ENCODE results near the gene TMEM235.

Gene TMEM235

DNA sequence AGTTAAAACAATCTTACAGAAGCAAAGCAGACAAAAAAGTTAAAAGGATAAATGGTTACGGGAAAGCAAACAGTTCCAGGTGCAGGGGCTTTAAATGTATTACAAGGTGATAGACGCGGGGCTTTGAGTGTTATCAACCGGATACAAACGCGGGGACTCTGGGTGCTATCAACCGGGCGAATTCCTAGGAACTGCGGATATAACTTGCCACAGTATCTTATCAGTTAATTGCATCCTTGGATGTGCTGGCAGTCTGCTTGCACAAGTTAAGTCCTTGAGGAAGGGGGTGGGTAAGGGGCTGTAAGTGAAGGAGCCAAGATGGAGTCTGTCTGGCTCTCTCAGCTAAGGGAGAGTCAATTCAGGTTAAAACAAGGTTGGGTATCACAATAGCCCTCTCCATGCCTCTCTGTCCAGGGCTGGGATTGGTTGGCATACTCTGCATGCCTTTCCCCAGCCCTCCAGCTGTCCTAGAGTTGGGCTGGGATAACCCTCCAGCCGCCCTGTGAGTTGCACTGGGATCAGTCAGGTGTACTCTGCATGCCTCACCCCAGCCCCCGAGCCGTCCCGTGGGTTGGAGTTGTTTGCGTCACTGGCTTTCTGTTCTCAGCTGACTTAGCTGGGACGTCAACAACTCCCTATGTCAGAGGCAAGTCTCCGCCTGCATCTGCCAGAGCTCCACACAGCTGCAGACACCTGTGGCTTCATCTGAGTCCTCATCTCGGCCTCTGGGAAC, 40.9 kb downstream of the TMEM235 start:
- DNase-seq (ENCODE audit: low spot score): no peak

GRCh38 chr17:78272914-78273258, 41.5 kb downstream of the TMEM235 start:
- no peak for DNase-seq (ENCODE audit: low spot score)

DNA sequence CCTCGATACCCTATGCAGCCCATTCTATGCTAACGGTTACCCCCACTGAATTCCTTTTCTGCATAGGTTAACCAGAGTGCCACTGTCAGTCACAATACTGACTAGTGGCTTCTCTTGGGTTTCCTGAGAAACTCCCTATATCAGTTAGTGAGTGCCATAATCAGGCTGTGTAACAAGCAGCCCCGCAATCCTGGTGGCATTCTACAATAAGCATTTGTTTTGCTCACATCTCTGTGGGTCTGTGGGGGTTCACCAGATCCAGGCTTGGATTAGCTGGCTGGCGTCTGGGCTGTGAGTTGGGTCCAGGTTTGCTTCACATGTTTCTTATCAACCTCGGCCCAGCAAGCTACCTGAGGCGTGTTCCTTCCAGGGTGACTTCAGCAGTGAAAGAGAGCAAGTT, 42.4 kb downstream of the TMEM235 start:
- DNase-seq (ENCODE audit: low spot score): no peak

DNA sequence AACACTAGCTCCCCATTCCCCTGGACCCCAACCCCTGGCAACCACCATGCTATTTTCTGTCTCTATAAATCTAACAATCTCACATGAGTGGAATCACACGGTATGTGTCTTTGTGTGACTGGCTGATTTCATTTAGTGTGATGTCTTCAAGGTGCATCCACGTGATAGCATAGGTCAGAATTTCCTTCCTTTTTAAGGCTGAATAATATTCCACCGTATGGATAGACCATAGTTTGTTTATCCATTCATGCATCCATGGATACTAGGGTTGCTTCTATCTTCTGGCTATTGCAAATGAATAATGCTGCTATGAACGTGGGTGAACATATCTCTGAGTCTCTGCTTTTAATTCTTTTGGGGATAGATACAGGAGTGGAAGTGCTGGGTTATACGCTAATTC, 43.9 kb downstream of the TMEM235 start:
- no peak for DNase-seq (ENCODE audit: low spot score)

DNA sequence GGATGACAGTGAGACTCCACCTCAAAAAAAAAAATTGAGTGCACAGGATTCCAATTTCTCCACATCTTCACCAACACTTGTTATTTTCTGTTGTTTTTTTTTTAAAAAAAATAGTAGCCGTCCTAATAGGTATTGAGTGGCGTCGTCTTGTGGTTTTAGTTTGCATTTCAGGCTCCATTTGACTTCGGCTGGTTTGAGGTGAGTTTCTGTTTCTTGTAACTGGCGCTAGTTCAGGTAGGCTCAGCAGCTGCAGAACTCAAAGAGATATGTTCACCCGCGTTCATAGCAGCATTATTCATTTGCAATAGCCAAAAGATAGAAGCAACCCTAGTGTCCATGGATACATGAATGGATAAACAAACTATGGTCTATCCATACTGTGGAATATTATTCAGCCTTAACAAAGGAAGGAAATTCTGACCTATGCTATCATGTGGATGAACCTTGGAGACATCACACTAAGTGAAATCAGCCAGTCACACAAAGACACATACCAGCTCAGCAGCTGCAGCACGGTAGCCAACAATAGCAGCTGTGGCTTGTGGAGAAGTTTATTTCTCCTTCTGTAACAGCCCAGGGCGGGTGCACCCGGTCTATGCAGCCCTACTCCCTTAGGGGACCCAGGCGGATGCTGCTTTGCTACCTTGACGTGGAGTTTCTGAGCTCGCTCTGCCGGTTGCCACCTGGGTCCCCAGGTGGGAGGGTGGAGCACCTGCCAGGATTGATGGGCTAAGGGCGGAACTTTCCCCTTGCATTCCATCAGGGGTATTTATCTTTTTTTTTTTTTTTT, 44.9 kb downstream of the TMEM235 start:
- DNase-seq (ENCODE audit: low spot score): no peak

DNA sequence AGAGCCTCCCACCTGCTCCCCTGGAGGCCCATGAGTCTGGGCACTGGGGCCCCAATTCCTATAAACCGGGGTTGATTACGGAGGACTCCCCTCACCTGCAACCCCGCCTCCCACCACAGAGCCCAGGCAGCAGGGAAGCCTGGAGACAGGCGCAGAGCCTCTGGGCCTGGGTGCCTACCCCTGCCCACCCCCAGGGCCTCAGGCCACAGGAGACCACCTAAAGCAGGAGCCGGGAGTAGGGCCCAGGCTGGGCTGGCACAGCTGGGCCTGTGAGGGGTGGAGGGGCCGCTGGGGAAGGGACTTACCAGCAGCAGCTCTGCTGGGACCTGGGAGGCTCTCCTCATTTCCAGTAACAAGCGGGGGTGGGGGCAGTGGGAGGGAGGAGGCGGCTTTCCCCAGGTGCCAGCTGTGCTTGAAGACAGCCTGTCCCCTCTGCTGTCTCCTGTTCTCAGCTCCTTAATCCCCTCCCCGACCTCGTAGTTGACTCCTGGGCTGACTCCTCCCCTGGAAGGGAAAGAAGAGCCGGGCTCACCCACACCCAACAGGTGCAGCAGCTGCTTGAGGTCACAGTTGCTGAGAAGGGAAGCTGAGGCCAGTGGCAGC, 46.8 kb downstream of the TMEM235 start:
- DNase-seq (ENCODE audit: low spot score): no peak

DNA sequence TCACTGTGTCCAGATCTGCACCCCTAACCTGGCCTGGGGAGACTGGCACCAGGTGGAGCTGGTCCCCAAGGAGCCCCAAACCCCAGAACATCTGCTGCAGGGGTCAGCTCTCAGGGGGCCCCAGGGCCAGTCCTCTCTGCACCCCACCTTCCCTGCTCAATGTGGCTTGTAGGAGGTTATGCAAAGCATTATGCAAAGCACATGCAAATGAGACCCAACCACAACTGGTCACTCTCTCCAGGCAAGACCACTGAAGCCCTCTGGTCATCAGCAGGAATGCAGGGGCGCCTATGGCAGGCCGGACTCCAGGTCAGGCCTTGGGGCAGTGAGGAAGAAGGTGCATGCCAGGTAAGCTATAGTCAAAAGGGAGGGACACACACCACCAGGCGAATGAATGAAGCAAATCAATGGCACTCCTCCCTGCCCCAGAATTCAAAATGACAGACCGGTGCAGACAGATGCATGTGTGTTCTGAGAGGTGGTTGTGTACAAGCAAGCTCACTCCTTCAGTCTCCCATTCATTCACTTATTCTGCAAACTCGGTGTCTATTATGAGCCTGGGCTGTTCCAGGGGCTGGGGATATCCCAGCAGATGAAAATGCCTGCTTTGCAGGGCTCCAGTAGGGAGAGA, 48.0 kb downstream of the TMEM235 start:
- no peak for DNase-seq (ENCODE audit: low spot score)

DNA sequence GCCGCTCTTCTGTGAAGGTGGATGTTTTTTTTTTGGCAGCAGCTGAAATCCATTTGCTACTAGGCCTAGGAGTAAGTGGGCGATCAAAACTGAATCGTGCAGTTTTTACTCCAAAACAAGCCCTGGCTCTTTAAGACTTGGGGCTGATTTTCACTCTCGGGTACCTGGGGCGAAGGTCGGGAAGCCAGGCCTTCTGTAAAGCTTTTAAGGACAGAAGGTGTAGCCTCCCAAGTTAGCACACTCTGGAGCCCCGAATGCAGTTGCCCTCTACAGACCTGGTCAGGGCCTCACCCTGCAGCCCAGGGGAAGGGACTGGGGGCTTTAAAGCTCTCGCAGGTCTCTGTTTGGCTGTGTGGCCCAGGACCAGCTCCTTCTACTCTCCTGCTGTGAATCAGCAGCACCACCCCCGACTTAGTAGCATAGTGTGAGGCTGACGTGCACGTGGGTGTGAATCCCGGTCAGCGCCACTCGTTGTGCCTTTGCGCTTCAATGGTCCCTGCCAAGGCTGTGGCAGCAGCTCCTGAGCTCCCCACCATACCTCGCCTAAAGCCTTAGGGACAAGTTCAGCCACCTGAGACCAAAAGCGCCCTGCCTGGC, 49.9 kb downstream of the TMEM235 start:
- no peak for DNase-seq (ENCODE audit: low spot score)

- no peak for DNase-seq (ENCODE audit: low spot score)
Measured at GRCh38 chr17:78284146-78284545, 52.7 kb downstream of the TMEM235 start.

GRCh38 chr17:78289004-78289403, 57.6 kb downstream of the TMEM235 start:
- no peak for DNase-seq (ENCODE audit: low spot score)

DNA sequence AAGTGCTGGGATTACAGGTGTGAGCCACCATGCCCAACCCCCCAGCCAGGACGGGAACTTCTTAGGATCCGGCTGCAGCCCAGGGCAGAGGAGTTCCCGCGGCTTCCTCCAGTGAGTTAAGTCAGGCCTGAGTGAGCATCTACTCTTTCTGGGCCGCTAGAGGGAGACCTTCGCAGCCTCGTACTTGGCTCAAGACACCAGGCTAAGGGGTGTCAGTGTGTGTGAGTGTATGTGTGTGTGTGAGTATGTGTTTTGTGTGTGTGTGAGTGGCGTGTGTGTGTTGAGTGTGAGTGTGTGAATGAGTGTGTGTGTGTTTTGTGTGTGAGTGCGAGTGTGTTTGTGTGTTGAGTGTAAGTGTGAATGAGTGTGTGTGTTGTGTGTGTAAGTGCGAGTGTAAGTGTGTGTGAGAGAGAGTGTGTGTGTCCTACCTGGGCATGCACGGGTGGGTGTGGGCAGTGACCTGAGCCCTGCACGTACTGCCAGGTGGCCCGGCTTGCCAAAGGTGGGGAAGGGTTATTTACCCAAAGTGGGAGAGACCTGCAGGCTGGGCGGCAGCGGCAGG, 58.5 kb downstream of the TMEM235 start:
- no peak for DNase-seq (ENCODE audit: low spot score)
